HG03558 (cell line): ENCODE data around the gene AMZ1.
A peak's percentile ranks its signal among the peaks of the same experiment; 100 is the strongest.
"Not testable (repeated sequence)": the region's sequence is repeated elsewhere in the genome, so short reads cannot be mapped to it uniquely, and the experiment has no call there.

ENCODE experiments used
- ATAC-seq: cut with Tn5 transposase; IDR thresholded peaks from one replicate; pipeline ENCODE4 v1.9.1; 2021; ENCODE audit warnings: moderate number of reproducible peaks; ENCODE audit not compliant: unreplicated experiment; ENCODE audit errors: extremely low read depth

AMZ1 gene

DNA sequence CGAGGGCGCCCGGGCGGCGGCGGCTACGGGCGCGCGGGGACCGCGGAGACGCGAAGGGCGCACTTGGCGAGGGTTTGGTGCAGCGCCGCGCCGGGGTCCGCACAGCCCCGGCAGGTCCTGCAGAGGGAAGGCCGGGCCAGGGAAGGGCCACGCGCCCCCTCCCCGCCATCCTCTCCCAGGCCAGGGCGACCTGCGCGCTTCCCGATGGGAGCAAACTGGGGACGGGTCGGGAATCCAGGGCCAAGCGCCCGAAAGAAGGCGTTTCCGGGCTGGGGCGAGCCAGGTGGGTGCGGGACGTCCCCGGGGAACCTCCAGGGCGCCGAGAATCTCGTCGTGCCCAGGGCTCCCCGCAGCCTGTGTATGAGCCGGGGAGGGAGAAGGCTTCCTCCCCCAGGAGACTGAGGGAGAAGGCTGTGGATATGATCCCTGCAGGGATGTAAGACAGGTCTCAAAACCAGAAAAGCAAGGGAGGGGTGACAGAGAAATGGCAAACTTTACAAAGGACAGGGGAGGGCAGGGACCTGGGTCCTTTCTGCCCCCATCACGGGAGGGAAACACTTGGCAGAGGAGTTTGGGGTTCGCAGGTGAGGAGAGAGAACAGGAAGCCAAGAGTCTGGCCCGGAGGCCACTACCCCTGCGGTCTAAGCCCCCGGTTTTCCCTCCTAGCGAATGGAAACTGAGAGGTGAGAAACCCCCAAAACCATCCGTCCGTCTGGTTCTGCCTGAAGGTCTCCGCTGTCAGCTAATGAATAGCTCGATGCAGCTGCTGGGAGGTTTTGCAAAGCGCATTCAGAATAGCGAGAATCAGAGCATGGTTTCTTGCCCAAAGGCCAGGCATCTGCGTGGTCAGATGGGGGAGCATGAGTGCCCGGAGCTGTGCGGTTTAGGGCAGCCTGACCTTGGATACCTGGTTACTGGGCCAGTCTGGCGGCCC is 674 bp downstream of the AMZ1 start:
- ATAC-seq, result peak; percentile 74

DNA sequence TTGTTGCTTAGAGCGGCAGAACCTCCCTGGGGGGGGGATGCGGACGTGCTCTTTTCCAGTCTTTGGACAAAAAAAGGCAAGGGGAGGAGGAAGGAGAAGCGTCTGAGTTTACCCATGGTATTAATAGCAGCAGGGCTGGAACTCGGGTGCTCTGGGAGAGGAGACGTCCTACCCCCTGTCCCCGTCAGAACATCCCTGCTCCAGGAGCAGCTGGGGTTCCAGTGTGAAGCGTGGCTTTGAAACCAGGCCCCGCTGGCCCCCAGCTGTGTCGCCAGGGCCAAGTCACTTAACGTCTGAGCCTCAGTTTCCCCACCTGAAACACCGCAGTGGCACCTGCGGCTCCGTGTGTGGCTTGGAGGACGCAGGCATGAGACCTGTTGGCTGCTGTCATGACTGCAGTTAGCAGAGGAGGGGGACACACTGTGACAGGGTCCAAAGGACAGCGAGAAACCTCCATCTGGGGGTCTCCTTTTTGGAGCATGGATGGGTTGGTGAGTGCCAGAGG is 1.4 kb downstream of the AMZ1 start:
- ATAC-seq, result no peak

DNA sequence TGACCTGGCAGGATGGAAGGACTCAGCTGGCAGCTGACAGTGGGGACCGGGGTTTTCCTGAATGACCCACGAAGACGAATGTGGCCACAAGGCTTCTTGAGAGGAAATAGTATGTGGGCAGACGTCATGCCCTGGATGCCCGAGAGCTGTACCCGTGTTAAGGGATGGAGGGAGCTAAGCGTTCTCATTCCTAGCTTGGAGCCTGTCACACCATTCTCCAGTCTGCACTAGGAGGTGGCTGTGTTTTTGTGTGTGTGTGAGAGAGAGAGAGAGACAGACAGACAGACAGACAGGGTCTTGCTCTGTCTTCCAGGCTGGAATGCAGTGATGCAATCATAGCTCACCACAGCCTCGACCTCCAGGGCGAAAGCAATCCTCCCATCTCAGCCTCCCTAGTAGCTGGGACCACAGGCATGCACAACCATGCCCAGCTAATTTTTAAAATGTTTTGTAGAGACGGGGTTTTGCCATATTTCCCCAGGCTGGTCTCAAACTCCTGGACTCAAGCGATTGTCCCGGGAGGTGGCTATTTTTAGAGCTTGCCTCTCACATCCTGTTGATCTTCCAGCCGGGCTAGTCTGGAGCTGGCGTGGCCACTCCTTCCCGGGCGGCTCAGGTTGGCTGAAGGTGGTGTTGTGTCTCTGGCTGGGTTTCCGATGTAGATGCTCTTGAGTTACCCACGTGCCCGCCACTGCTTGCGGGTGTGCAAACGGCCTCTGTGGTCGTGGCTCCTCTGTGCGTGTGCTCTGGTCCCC is 2.1 kb downstream of the AMZ1 start:
- no peak for ATAC-seq

DNA sequence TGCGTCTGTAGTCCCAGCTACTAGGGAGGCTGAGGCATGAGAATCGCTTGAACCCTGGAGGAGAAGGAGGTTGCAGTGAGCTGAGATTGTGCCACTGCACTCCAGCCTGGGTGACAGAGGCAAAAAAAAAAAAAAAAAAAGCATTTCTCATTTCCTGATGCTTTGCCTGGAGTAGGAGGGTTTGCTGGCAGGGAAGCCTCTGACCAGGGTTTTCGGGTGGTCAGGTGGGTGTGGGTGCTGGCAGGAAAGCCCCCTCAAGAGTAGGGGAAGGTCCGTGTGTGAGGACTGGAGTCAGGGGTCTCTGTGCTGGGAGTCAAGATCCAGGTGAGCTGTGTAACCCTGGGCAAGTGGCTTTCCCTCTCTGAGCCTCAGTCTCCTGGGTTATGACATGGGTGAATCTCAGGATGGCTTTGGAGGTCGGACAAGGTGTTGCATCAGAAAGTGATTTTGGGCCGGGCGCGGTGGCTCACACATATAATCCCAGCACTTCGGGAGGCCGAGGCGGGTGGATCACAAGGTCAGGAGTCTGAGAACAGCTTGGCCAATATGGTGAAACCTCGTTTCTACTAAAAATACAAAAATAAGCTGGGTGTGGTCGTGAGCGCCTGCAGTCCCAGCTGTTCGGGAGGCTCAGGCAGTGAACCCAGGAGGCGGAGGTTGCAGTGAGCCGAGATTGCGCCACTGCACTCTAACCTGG is 3.2 kb downstream of the AMZ1 start:
- no peak for ATAC-seq

DNA sequence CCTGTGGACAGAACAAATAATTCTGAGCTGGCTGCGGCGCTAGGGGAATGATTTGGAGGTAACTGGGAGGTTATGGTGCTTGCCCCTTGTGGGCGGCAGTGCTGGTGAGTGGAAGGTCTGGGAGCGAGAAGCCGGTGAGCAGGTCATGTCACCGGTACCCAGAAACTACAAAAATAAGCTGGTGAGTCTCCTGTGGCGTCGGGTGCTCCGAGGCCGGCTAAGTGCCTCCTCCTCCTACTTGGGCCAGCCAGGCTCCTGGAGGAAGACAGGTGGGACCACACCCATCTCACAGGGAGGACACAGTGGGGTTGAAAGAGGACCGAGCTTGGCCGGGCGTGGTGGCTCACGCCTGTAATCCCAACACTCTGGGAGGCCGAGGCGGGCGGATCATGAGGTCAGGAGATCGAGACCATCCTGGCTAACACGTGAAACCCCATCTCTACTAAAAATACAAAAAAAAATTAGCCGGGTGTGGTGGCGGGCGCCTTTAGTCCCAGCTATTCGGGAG is 4.0 kb downstream of the AMZ1 start:
- ATAC-seq, result not testable (repeated sequence)

DNA sequence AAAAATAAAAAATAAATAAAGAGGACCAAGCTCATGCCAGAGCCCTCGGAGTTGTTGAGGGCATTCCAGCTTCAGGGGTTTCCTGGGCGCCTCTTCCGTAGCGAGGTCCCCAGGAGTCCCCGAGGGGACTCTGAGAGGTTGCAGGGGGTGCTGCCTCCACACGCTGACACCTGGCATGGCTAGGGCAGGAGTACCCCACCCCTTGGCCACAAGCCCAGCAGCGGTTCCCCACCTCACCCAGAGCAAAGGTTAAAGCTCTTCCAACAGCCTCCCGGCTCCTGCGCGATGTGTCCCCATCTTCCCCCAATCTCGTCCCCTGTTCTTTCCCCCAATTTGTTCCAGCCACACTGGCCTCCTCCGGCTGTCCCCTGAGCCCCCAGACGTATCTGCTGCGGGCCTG is 4.5 kb downstream of the AMZ1 start:
- ATAC-seq, result no peak

DNA sequence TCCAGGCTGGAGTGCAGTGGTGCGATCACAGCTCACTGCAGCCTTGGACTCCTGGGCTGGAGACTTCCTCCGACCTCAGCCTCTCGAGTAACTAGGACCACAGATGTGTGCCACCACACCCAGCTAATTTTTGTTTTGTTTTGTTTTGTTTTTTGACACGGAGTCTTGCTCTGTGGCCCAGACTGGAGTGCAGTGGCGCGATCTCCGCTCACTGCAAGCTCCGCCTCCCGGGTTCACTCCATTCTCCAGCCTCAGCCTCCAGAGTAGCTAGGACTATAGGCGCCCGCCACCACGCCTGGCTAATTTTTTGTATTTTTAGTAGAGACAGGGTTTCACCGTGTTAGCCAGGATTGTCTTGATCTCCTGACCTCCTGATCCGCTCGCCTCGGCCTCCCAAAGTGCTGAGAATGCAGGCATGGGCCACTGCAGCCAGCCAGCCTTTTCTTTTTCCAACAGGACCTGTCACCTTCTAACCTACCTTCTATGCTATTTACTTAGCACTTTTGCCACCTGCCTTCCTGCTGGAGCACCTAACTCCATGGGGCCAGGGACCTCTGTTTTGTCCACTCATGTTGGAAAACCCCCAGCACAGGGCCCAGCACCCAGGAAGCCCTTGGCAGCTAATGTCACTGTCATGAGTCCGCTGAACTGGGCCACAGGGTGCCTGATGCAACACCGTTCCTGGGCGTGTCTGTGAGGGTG is 5.6 kb downstream of the AMZ1 start:
- not testable (repeated sequence) for ATAC-seq

DNA sequence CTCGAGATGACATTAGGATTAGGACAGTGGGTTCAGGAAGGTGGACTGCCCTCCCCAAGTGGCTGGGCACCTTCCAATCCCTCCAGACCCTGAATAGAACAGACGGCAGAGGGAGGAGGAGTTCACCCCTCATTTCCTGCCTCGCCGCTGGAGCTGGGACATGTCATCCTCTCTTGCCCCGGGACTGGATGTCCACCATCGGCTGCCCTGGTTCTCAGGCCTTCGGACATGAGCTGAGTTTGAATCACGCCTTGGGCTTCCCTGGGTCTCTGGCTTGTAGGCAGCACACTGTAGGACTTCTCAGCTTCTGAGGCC is 6.1 kb downstream of the AMZ1 start:
- not testable (repeated sequence) for ATAC-seq

DNA sequence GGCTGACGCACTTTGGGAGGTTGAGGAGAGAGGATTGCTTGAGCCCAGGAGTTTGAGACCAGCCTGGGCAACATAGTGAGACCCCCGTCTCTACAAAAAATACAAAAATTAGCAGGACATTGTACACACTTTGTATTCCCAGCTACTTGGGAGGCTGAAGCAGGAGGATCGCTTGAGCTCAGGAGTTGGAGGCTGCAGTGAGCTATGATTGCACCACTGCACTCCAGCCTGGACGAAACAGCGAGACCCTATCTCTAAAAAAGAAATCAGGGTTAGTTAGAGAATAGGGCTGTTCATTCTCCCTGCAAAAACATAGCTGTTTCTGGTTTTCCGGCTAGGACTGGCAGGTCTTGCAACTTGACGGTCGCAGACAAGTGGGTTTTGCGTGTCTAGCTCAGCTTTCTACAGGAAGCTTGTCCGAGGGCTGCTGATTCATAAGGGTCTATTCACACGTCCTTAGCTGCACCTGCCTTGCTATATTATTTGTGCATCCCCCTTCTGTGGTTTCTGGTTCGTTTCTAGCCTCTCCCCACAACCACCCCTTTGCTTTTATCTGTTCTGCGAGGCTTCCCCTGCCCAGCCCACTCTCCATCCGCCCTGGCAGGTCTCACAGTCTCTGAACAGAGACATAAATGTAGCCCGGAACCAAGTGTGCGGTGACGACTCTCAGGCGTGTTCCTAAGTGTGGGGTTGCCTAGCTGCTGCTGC is 10.7 kb downstream of the AMZ1 start:
- ATAC-seq, result peak; percentile 87

DNA sequence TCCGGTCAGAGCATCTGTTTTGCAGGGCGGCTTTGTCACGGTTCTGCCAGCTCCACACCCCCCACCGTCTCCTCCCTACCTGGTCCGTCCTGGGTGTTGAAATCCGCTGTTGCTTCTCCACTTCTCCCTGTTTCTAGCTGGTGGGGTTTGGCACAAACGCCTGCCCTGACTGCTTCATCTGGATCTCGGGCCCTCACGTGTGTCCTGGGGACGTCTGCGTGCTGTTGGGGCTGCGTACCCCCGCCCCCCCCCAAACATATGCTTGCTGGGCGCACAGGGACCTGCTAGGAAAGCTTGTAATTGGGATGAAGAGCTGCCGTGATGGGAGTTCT is 11.3 kb downstream of the AMZ1 start:
- ATAC-seq, result no peak

DNA sequence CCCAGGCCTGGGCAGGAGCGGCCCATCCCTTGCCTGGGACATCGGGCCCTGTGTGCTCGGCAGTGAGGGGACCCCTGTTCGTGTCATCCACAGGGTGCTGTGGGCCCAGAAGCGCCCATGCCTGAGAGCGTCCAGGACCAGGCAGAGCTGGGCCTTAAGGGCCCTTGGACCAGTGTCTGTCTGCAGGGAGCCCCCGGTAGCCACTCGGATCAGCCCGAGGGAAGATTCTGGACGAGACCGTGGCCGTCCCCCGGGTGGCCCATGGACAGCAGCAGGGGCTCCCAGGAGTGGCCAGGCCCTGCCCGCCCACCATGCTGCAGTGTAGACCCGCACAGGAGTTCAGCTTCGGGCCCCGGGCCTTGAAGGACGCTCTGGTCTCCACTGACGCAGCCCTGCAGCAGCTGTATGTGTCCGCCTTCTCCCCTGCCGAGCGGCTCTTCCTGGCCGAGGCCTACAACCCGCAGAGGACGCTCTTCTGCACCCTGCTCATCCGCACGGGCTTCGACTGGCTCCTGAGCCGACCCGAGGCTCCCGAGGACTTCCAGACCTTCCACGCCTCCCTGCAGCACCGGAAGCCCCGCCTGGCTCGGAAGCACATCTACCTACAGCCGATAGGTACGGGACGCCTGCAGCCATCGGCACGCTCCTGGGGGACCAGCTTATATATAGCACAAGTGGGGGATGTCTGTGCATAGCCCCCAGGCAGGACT is 12.3 kb downstream of the AMZ1 start:
- ATAC-seq, result no peak

DNA sequence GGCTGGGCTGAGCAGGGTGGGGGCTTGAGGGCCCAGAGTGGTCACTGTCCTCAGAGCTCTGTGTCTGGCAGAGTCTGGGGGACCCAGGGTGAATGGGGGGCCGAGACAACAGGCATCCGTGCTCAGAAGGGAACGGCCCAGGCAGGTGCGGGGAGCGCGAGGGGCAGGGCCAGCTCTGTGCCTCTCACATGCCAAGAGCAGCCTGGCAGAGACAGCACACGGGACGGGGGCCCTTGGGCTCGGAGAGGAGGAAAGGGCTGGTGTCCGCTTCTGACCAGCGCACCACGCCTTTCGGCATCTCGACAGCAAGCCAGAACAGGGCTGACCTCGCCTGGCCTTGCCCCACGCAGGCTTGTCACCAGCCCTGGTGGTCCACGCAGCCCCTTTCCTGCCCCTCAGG is 13.4 kb downstream of the AMZ1 start:
- no peak for ATAC-seq

DNA sequence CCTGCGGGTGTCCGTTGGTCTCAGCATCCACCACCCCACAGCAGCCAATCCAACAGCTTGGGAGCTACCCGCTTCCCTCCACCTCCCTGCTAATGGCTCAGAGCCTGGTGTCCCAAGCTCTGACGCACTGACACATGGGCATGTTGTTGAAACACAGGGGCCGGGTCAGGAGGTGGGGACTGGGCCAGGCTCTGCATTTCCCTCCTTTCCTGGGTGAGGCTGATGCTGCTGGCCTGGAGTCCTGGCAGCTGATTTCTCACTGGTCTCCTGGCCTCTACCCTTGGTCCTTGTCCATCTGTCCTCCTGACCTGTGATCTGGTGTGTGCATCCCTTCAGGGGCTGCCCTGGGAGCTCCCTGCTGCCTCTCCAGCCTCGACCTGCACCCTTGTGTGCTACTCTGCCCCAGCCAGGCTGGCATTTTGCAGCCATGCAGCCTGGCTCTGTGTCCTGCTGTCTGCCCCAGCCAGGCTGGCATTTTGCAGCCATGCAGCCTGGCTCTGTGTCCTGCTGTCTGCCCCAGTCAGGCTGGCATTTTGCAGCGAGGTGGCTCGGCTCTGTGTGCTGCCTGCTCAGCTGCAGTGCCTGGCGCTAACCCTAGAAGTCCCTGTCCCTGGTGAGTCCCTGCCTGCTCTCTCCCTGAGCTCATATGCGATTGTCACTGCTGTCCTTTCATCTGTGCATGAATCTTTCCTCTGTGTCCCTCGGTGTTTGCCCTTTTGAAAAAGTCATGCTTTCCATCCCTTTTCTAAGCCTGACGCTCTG is 14.0 kb downstream of the AMZ1 start:
- ATAC-seq, result no peak

DNA sequence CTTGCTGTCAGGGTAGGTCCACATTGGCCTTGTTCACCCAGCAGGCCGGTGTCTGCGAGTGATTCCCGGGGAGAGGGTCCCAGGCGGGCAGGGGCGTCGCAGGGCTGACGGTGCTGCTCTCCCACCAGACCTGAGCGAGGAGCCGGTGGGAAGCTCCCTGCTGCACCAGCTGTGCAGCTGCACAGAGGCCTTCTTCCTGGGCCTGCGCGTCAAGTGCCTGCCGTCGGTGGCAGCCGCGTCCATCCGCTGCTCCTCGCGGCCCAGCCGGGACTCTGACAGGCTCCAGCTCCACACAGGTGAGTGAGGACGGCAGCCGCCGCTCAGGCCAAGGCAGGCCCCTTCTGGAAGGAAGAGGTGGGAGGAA is 14.6 kb downstream of the AMZ1 start:
- no peak for ATAC-seq

DNA sequence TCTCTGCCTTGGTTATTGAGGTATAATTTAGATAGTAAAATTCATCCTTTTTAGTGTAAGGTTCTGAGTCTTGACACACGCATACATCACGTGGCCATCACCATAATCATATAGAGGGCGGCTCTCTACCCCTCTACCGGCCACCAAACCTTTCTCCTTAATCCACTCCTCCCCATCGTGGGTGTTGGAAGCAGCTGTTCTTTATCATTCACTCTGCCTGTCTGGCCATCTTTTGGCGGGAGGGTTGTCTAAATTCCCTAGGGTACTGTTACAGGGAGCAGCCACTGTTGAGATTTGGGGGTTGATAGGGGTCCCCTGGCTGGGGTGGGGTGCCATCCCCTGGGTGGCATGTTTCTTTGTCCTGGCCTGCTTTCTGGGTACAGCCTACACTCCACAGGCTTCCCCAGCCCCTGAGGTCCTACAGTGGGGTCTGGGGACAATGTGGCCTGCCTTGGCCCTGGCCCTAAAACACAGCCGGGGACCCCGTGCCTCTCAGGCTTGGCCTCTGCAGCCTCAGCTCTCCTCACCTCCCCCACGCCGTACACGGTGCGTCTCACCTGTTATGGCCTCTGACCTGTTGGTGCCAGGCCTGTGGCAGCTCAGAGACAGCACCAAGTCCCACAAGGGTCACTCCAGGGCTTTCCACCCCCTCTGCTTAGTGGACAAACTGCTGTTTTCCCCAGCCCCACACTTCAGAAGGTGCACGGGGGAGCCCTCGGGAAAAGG is 17.5 kb downstream of the AMZ1 start:
- ATAC-seq, result no peak

DNA sequence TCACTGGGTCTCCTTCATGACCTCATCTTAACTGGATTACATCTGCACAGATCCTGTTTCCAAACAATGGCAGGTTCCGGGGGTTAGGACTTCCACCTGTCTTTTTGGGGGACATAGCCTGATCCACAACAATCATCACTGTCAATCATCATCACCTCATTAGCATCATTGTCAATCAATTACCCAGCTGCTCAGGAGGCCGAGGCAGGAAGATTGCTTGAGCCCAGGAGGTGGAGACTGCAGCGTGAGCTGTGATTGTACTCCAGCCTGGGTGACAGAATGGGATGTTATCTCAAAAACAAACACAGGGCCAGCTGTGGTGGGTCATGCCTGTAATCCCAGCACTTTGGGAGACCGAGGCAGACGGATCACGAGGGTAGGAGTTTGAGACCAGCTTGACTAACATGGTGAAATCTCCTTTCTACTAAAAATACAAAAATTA is 18.7 kb downstream of the AMZ1 start:
- no peak for ATAC-seq

DNA sequence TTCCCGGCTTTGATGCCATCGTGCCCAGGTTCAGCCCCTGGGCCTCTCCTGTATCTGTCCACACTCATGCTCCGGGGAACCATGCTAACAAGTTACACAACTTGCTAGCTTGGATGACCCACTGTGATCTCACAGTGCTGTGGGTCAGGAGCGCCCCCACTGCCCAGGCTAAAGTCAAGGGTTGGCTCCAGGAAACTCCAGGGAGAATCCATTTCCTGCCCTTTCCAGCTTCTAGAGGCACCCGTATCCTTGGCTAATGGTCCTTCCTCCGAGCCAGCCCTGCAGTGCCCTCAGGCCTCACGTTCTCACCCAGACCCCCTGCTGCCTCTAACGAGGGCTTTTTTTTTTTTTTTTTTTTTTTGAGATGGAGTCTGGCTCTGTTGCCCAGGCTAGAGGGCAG is 19.5 kb downstream of the AMZ1 start:
- no peak for ATAC-seq

DNA sequence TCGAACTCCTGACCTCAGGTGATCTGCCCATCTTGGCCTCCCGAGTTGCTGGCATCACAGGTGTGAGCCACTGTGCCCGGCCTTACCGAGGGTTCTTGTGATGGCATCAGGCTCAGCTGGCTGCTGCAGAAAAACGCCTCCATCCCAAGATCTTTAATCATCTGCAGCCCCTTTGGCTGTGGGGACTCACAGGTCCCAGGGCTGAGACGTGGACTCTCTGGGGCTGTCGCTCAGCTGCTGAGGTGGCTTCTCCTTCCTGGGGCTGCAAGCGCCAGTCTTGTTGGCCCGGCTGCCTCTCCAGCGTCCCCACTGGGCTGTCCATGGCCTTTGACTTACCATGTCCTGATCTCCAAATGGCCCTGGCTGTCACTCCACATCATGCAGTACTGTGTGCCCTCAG is 20.0 kb downstream of the AMZ1 start:
- ATAC-seq, result no peak
